Stimulated activated CD4-positive, alpha-beta T cell treated with anti-CD3 and anti-CD28 coated beads, TNF-alpha, amount 100 ng/mL, for 4 hours (primary cell): Measurements from ENCODE around the gene STRN3.
"Not testable (repeated sequence)": the region's sequence is repeated elsewhere in the genome, so short reads cannot be mapped to it uniquely, and the experiment has no call there.

Source experiments
- DNase-seq, 3 experiments: peaks; one replicate each; pipeline ENCODE4 v3.0.0-alpha.2; 2020; ENCODE audit warnings: low read depth in 3 of 3

The STRN3 gene

GRCh38 chr14:30907659-30908057 lies 118.5 kb downstream of the STRN3 start:
- DNase-seq = no peak

GRCh38 chr14:30906752-30907658 lies 119.2 kb downstream of the STRN3 start:
- no peak for DNase-seq

GRCh38 chr14:30903285-30904124 lies 122.7 kb downstream of the STRN3 start:
- no peak for DNase-seq

- not testable (repeated sequence) for DNase-seq
Observed at GRCh38 chr14:30897121-30897520, 129.1 kb downstream of the STRN3 start.

- no peak for DNase-seq
Observed at GRCh38 chr14:30896435-30896834, 129.7 kb downstream of the STRN3 start.

- no peak for DNase-seq
Observed at GRCh38 chr14:30894923-30895515, 131.2 kb downstream of the STRN3 start.

GRCh38 chr14:30893819-30894218 lies 132.4 kb downstream of the STRN3 start:
- no peak for DNase-seq

GRCh38 chr14:30889244-30889594 lies 137.0 kb downstream of the STRN3 start:
- no peak for DNase-seq

GRCh38 chr14:30888480-30889243 lies 137.5 kb downstream of the STRN3 start:
- DNase-seq = no peak

GRCh38 chr14:30885840-30886740 lies 140.1 kb downstream of the STRN3 start:
- DNase-seq = no peak

GRCh38 chr14:30884901-30885300 lies 141.3 kb downstream of the STRN3 start:
- no peak for DNase-seq

GRCh38 chr14:30883508-30884294 lies 142.5 kb downstream of the STRN3 start:
- no peak for DNase-seq

- no peak for DNase-seq
Observed at GRCh38 chr14:30882431-30882830, 143.7 kb downstream of the STRN3 start.

- DNase-seq = no peak
Observed at GRCh38 chr14:30876692-30877091, 149.5 kb downstream of the STRN3 start.

GRCh38 chr14:30875788-30876053 lies 150.5 kb downstream of the STRN3 start:
- DNase-seq = no peak

GRCh38 chr14:30874999-30875787 lies 151.0 kb downstream of the STRN3 start:
- no peak for DNase-seq

GRCh38 chr14:30874120-30874998 lies 151.8 kb downstream of the STRN3 start, which contains the start of gene COCH:
COCH (plus strand) TSS chr14:30874559; CDS start chr14:30874939, 380 bp downstream.
- no peak for DNase-seq
